LNCaP clone FGC (cell line): Measurements from ENCODE around the gene BCL11A.

Experiments
- DNase-seq: peaks from one replicate; pipeline ENCODE4 v3.0.0-alpha.2; 2011; ENCODE audit warnings: low read depth
- H3K4me3 ChIP-seq: 2 replicates; pipeline ENCODE4 v1.5.1; 2011; ENCODE audit warnings: mild to moderate bottlenecking, low read depth, low read length, control low read depth
- CTCF ChIP-seq: IDR thresholded peaks from 2 replicates; pipeline ENCODE4 v1.5.1; 2012; ENCODE audit warnings: mild to moderate bottlenecking; ENCODE audit not compliant: control insufficient read depth, insufficient read depth; ENCODE audit errors: extremely low read depth

Gene BCL11A

DNA sequence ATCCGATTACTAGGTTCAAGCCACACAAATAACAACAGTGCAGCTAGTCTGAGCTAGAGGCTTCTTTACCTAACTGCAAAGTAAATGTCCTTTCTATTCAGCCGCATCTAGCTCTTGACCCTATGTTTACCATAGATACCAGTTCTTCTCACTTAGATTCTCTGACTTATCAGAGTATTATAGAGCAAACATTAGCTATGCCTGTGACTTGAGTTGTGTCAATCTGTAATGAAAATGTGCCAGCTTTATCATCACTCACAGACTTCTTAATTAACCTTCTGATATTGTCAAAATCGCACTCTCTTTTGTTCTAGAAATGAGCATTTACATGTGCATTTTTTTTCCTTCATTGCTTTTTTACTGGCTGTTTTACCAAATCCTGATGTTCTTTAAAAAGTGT is 79.9 kb downstream of the BCL11A start:
- no peak for DNase-seq
- TF ChIP-seq CTCF: no peak
- no peak overlapping the region for H3K4me3 ChIP-seq

DNA sequence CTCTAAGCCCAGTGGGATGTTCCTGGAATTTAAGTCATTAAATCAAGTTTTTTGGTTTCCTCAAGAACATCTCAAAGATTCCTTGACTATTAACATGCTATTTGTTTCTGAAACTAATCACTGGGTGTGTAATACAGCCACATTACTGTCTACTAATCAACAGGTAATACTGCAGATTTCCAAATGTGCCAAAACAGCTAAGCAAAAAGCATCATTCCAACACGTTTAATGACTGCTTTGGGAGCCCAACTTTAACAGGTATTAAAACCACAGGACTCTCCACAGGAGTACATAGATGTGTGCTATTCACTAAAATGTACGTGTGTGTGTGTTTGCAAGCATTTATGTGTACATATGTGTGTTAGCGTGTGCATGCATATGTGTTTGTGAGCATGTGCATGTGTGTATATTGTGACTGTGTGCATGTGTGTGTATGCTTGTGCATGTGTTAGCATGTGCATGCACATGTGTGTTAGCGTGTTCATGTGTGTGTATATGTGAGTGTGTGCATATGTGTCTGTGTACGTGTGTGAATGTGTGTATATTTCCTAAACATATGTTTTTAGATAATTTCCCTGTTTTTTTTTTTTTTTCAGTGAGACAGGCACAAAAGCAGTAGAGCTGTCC is 80.7 kb downstream of the BCL11A start:
- no peak overlapping the region for H3K4me3 ChIP-seq
- TF ChIP-seq CTCF: no peak
- no peak for DNase-seq

- no peak for TF ChIP-seq CTCF
- no peak overlapping the region for H3K4me3 ChIP-seq
- no peak for DNase-seq
Measured at GRCh38 chr2:60472041-60472440, 81.4 kb downstream of the BCL11A start.

DNA sequence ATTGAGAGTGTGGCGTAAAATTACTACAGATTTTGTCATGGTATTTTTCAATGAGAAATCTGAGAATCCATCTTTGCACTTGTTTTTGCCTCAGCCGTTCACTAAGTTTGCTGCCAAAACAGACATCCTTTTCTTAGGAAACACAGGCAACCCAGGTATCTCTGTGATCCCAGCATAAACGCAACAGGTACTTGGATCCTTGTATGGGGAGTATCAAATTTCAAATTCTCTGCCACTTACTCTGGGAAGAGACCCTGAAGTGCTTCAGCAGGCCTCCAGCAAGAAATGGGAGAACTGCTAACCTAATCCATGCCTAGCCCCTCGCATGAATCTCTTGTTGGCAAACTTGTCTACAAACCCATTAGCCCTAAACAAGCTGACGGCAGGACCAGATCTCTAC is 83.1 kb downstream of the BCL11A start:
- H3K4me3 ChIP-seq: no peak overlapping the region
- no peak for TF ChIP-seq CTCF
- no peak for DNase-seq

DNA sequence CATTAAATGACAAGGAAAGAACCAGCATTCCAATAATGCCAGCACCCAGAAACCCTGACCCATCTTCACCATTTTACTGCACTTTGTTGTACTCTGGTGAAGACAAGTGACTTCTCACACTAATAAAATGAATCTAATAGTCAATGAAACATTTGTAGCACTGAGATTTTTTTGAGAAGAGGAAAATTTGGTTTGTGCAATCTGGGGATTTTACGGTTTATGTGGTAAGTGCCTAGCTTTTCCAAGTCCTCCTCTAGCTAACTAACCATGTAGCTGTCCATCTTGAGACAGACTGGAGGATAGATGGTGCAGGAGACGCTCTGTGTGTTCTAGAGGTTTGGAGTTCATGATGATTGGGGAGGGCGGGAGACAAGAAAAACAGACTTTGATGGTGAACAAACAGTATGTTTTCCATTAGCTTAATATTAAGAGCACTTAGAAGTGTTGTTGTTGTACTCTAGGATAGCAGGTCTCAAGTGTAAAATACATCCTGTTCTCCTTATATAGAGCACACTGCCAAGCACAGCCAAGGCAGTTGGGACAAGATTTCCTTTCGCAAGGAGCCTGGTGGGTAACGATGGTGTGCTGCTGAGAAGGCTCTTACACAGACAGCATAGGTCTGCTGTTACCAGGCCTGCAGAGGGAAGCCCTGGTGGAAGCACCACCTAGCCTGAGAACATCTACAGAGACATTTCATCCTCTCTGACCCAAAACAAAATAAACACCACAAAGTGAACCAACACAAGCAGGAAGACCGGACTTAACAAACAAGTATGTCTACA is 83.7 kb downstream of the BCL11A start:
- TF ChIP-seq CTCF: no peak
- H3K4me3 ChIP-seq: no peak overlapping the region
- no peak for DNase-seq

DNA sequence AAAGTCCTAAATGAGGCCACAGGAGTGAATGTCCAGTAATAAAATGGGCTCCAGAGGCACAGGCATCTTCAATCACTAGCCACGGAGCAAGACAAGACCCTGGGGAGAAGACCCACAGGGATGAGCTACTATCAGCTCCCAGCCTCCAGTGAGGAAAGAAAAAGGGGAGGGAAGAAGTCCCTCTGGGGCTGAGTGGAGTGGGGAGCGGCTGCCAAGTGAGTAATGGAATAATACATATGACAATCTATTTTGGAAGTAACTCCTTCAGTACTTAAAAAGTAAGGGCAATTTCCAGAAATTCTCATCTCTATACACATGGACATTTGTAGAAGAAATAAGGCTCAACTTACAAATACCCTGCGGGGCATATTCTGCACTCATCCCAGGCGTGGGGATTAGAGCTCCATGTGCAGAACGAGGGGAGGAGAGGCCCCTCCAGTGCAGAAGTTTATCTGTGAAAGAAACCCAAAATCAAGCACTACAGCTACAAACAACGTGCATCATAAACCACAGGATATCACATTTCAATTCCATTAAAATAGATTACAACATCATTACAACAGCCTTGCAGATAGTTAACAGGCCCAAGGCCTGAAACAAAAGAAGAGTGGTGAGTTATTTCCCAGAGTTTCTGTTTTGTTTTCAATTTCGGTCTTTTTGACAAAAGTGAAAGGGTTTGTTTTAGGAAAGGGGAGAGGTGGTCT is 84.9 kb downstream of the BCL11A start:
- TF ChIP-seq CTCF: no peak
- DNase-seq: no peak
- no peak overlapping the region for H3K4me3 ChIP-seq
